HepG2 (cell line): ENCODE measurements around the gene SNED1. TPM values are rescaled to one million over a fixed set of nuclear protein-coding genes. Genes with fewer than 3 reads are reported as not detected.

Experiments
- IKZF4 ChIP-seq: sonication (generic); formaldehyde crosslinking; IDR thresholded peaks from 2 replicates; pipeline ENCODE4 v1.5.1; 2020; ENCODE audit warnings: borderline replicate concordance, mild to moderate bottlenecking, low read depth, missing genetic modification reagents; ENCODE audit errors: not compliant biosample characterization
- KAT2B ChIP-seq: fragments of 150-350 bp; IDR thresholded peaks from 2 replicates; pipeline ENCODE4 v1.6.1; 2014; ENCODE audit warnings: low read depth, low read length, borderline replicate concordance
- MED1 ChIP-seq: sonication (generic); formaldehyde crosslinking; IDR thresholded peaks from 2 replicates; pipeline ENCODE4 v1.4.0; 2020; ENCODE audit warnings: missing genetic modification reagents
- NFE2L2 ChIP-seq: fragments of 150-350 bp; IDR thresholded peaks from 2 replicates; pipeline ENCODE4 v1.6.1; 2014; ENCODE audit warnings: low read length
- ZNF20 ChIP-seq: sonication (generic); formaldehyde crosslinking; IDR thresholded peaks from 2 replicates; pipeline ENCODE4 v1.4.0; 2020; ENCODE audit warnings: mild to moderate bottlenecking, moderate library complexity, missing genetic modification reagents
- ZNF605 ChIP-seq: sonication (generic); formaldehyde crosslinking; IDR thresholded peaks from 2 replicates; pipeline ENCODE4 v1.8.0; 2022; ENCODE audit warnings: mild to moderate bottlenecking, missing genetic modification reagents
- ZNF629 ChIP-seq: sonication (generic); formaldehyde crosslinking; conservative IDR thresholded peaks from 2 replicates; pipeline ENCODE4 v1.5.0; 2020; ENCODE audit warnings: missing genetic modification reagents
- polyA plus RNA-seq, 8 experiments: library from polyadenylated mRNA; depleted of rRNA in 3 of 8; stranded (reverse) in 7 of 8; unstranded in 1 of 8; fragments of >200 nt; fragmentation: Illumina TruSeq in 4 of 8; extraction: Trizol in 4 of 8; gene quantifications; 2 replicates each; pipeline versions ENCODE4 v1.2.1 to v1.2.3, GENCODE V29; 2011 to 2016; ENCODE audit warnings: low read depth in 4 of 8, missing spikeins in 1 of 8, mixed read lengths in 1 of 8; ENCODE audit not compliant: insufficient read depth in 1 of 8
- total RNA-seq, 5 experiments: library from RNA; depleted of rRNA; stranded (reverse); fragments of >200 nt; fragmentation: Illumina TruSeq; extraction: Trizol; gene quantifications; 2 replicates each; pipeline ENCODE4 v1.2.3, GENCODE V29; 2016; ENCODE audit warnings: low read depth in 1 of 5
- TF ChIP-seq, protein P1 (sequence below): sonication (generic); formaldehyde crosslinking; IDR thresholded peaks from 2 replicates; pipeline ENCODE4 v1.4.0; 2020; ENCODE audit warnings: mild to moderate bottlenecking, missing genetic modification reagents
- TF ChIP-seq, protein P2 (sequence below): conservative IDR thresholded peaks from 2 replicates; pipeline ENCODE4 v1.6.1; 2018; ENCODE audit warnings: missing genetic modification reagents
- TF ChIP-seq, protein P3 (sequence below): IDR thresholded peaks from 2 replicates; pipeline ENCODE4 v1.6.1; 2016; ENCODE audit warnings: missing compliant biosample characterization, missing genetic modification reagents, borderline replicate concordance
- TF ChIP-seq, protein P4 (sequence below): sonication (generic); formaldehyde crosslinking; IDR thresholded peaks from 2 replicates; pipeline ENCODE4 v1.5.1; 2020; ENCODE audit warnings: mild to moderate bottlenecking, missing genetic modification reagents
- TF ChIP-seq, protein P5 (sequence below): sonication (generic); formaldehyde crosslinking; IDR thresholded peaks from 2 replicates; pipeline ENCODE4 v1.4.0; 2020; ENCODE audit warnings: missing genetic modification reagents, borderline replicate concordance

The SNED1 gene
- total and polyA plus RNA-seq, 2 of the 13 experiments (the other 11 are each of a cell fraction or from before 2014, with no cell fraction given), result 0.15 to 0.65 TPM

DNA sequence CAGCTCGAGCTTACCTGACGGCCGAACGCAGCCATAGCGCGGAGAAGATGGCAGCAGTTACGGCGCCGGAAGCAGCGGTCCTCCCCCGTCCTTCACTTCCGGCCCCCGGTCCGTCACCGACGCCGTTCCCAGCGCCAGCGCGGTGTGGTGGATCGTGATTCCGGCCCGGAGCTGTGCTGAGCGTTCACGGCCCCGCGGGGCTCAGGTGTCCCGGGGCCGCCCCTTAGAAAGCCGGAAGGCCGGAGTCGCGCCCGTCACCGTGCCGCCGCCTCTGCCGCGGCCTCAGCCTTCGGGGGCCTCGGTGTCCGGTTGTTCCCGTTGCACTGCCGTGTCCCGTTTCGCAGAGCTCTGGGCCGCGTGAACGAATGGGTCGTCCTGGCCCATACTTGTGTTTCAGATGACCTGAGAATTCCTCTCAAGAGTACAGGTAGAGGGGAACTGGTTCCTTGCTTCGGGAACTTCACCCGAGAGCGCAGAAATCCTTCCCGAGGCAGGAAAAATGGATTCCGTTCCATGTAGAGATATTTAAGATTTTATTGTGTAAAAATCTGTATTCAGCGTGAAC is 103.9 kb downstream of the SNED1 start, which contains the start of gene MTERF4 (continued):
- TF ChIP-seq, protein P1, sequence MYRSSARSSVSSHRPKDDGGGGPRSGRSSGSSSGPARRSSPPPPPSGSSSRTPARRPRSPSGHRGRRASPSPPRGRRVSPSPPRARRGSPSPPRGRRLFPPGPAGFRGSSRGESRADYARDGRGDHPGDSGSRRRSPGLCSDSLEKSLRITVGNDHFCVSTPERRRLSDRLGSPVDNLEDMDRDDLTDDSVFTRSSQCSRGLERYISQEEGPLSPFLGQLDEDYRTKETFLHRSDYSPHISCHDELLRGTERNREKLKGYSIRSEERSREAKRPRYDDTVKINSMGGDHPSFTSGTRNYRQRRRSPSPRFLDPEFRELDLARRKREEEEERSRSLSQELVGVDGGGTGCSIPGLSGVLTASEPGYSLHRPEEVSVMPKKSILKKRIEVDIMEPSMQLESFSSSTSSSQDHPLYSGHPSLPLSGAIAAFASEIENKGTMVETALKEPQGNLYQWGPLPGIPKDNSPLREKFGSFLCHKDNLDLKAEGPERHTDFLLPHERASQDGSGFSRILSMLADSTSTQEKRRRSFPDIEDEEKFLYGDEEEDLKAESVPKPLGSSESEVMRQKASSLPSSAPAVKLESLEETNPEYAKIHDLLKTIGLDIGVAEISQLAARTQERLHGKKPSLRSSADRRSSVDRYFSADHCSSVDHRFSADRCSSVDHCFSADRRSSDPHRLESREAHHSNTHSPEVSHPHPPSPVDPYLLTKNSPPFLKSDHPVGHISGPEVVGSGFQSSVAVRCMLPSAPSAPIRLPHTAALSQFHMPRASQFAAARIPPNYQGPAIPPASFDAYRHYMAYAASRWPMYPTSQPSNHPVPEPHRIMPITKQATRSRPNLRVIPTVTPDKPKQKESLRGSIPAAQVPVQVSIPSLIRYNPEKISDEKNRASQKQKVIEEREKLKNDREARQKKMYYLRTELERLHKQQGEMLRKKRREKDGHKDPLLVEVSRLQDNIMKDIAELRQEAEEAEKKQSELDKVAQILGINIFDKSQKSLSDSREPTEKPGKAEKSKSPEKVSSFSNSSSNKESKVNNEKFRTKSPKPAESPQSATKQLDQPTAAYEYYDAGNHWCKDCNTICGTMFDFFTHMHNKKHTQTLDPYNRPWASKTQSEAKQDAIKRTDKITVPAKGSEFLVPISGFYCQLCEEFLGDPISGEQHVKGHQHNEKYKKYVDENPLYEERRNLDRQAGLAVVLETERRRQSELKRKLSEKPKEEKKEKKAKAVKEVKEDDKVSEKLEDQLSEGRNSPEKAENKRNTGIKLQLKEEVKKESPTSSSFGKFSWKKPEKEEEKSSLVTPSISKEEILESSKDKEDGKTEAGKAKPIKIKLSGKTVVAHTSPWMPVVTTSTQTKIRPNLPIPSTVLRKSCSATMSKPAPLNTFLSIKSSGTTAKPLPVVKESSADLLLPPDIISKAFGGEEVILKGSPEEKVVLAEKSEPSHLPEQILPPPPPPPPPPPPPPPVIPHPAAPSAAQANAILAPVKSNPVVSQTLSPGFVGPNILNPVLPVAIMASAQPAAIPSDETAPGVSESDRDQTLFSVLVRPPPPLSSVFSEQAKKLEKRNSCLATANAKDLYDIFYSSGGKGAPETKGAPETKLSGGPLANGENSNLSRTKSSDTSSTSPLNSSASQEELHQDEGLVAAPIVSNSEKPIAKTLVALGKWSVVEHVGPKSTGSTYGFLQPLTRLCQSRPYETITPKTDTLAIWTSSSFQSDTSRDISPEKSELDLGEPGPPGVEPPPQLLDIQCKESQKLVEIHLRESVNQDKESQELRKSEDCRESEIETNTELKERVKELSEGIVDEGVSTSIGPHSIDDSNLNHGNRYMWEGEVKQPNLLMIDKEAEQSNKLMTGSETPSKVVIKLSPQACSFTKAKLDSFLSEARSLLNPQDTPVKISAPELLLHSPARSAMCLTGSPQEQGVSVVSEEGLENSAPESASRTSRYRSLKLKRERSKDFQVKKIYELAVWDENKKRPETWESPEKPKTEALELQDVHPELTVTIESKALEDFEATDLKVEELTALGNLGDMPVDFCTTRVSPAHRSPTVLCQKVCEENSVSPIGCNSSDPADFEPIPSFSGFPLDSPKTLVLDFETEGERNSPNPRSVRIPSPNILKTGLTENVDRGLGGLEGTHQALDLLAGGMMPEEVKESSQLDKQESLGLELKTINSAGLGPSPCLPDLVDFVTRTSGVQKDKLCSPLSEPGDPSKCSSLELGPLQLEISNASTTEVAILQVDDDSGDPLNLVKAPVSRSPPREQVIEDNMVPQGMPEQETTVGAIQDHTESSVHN (CRISPR knock-in tag), result peak; percentile 95; the same call in 1 of the 2 replicates
- TF ChIP-seq MED1 (CRISPR knock-in tag) (peak; percentile 95), IKZF4 (CRISPR knock-in tag) (peak; percentile 77), NFE2L2 (no peak), ZNF605 (CRISPR knock-in tag) (peak; percentile 100), ZNF20 (CRISPR knock-in tag) (peak; percentile 70; the same call in 1 of the 2 replicates), KAT2B (no peak), ZNF629 (CRISPR knock-in tag) (peak; percentile 68)
- TF ChIP-seq, protein P2, sequence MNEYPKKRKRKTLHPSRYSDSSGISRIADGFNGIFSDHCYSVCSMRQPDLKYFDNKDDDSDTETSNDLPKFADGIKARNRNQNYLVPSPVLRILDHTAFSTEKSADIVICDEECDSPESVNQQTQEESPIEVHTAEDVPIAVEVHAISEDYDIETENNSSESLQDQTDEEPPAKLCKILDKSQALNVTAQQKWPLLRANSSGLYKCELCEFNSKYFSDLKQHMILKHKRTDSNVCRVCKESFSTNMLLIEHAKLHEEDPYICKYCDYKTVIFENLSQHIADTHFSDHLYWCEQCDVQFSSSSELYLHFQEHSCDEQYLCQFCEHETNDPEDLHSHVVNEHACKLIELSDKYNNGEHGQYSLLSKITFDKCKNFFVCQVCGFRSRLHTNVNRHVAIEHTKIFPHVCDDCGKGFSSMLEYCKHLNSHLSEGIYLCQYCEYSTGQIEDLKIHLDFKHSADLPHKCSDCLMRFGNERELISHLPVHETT, result peak; percentile 100
- TF ChIP-seq, protein P3, sequence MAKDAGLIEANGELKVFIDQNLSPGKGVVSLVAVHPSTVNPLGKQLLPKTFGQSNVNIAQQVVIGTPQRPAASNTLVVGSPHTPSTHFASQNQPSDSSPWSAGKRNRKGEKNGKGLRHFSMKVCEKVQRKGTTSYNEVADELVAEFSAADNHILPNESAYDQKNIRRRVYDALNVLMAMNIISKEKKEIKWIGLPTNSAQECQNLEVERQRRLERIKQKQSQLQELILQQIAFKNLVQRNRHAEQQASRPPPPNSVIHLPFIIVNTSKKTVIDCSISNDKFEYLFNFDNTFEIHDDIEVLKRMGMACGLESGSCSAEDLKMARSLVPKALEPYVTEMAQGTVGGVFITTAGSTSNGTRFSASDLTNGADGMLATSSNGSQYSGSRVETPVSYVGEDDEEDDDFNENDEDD (CRISPR knock-in tag), result peak; percentile 90
- TF ChIP-seq, protein P4, sequence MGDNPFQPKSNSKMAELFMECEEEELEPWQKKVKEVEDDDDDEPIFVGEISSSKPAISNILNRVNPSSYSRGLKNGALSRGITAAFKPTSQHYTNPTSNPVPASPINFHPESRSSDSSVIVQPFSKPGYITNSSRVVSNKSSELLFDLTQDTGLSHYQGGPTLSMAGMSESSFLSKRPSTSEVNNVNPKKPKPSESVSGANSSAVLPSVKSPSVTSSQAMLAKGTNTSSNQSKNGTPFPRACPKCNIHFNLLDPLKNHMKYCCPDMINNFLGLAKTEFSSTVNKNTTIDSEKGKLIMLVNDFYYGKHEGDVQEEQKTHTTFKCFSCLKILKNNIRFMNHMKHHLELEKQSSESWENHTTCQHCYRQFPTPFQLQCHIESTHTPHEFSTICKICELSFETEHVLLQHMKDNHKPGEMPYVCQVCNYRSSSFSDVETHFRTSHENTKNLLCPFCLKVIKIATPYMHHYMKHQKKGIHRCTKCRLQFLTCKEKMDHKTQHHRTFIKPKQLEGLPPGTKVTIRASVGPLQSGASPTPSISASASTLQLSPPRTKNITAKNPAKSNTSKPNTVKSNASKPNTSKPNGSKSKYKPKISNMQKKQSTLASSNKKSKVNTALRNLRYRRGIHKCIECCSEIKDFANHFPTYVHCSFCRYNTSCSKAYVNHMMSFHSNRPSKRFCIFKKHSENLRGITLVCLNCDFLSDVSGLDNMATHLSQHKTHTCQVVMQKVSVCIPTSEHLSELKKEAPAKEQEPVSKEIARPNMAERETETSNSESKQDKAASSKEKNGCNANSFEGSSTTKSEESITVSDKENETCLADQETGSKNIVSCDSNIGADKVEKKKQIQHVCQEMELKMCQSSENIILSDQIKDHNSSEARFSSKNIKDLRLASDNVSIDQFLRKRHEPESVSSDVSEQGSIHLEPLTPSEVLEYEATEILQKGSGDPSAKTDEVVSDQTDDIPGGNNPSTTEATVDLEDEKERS (CRISPR knock-in tag), result peak; percentile 99
- TF ChIP-seq, protein P5, sequence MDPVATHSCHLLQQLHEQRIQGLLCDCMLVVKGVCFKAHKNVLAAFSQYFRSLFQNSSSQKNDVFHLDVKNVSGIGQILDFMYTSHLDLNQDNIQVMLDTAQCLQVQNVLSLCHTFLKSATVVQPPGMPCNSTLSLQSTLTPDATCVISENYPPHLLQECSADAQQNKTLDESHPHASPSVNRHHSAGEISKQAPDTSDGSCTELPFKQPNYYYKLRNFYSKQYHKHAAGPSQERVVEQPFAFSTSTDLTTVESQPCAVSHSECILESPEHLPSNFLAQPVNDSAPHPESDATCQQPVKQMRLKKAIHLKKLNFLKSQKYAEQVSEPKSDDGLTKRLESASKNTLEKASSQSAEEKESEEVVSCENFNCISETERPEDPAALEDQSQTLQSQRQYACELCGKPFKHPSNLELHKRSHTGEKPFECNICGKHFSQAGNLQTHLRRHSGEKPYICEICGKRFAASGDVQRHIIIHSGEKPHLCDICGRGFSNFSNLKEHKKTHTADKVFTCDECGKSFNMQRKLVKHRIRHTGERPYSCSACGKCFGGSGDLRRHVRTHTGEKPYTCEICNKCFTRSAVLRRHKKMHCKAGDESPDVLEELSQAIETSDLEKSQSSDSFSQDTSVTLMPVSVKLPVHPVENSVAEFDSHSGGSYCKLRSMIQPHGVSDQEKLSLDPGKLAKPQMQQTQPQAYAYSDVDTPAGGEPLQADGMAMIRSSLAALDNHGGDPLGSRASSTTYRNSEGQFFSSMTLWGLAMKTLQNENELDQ (CRISPR knock-in tag), result peak; percentile 95
